ENCODE data around the gene CD82.

The CD82 gene

DNA sequence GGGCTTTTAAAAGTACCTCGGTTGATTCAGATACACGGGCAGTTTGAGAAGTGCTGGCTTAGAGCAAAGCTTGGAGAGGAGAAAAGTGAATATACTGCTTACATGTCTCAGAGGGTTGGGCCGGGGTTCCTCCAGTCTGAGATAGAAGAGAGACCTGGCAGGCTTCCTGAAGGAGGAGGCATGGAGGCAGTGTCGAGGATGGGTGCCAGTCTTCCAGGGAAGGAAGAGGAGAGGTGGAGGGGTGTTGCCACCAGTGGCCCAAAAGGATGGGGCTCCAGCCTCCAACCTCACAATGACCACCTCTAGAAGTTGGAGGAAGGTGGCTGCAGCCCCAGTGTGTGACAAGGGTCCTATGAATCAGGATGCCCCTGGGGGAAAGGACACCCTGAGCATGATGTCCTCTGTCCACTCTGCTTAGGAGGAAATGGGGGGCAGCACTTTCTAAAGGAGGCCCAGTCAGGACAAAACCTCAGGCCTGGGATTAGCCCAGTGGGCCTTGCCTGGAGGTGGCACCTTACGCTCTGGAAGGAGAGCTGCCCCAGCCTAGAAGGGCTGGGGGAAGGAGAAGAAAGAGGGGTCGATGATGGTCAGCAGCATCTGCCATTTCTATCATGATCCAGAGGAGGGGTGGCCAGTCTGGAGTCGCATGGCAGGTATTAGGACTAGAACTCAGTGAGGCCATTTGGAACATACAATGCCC is 65.2 kb downstream of the CD82 start:
- no peak overlapping the region for H3K18ac ChIP-seq (ENCODE audit: low read depth in 1 of 2, low read length in 2 of 2)
- 91% methylated on average over 7 of the region's 7 CpGs for WGBS

DNA sequence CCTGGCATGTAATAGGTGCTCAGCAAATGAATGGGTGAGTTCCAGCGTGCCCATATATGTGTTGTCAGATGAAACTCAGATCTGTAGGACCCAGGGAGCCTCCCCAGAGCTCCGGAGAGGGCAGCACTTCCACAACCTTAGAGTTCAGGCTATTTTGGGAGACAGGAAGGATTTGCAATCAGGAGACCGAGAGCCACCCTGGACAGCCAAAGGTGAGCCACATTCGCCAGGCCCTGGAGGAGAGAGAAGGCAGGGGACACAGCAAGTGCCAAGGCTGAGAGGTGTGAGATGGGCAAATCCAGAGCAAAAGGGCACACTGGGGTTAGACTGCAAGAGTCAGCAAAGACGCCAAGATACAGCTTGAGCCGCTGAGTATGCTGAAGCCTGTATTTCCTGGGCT is 66.4 kb downstream of the CD82 start:
- H3K23ac ChIP-seq (ENCODE audit: low read length in 2 of 2) = no peak overlapping the region
- no peak overlapping the region for H2AFZ ChIP-seq (ENCODE audit: low read depth, low read length)
- no peak overlapping the region for H2BK12ac ChIP-seq (ENCODE audit: low read length in 2 of 2)
- no peak overlapping the region for H3K14ac ChIP-seq (ENCODE audit: low read length in 2 of 2)
- H3K27me3 ChIP-seq (ENCODE audit: control insufficient read depth in 1 of 2, insufficient read depth in 1 of 2, low read length in 2 of 2) = peaks cover 23 to 37% of the 10 kb centered on the region in 2 experiments
- H2AK5ac ChIP-seq (ENCODE audit: low read length, severe bottlenecking) = no peak overlapping the region
- no peak overlapping the region for H3K4ac ChIP-seq (ENCODE audit: low read depth in 1 of 2, low read length in 2 of 2)
- no peak overlapping the region for H3K18ac ChIP-seq (ENCODE audit: low read depth in 1 of 2, low read length in 2 of 2)
- H4K8ac ChIP-seq (ENCODE audit: low read length) = no peak overlapping the region
- no peak overlapping the region for H2BK120ac ChIP-seq (ENCODE audit: low read depth, low read length)
- 92% methylated on average over 6 of the region's 6 CpGs for WGBS
- H3K79me1 ChIP-seq (replicated peaks; ENCODE audit: low read length, poor library complexity, severe bottlenecking) = no peaks in the 10 kb centered on the region
- H3K9ac ChIP-seq (ENCODE audit: low read length) = no peak overlapping the region
- no peak overlapping the region for H4K91ac ChIP-seq (ENCODE audit: low read length)
- H3K27ac ChIP-seq (ENCODE audit: low read length, poor library complexity, severe bottlenecking) = no peak overlapping the region
- peaks cover 19% of the 10 kb centered on the region for H3K4me1 ChIP-seq (ENCODE audit: control insufficient read depth, insufficient read depth, low read depth, low read length)
- H3K4me2 ChIP-seq (ENCODE audit: low read length, poor library complexity, severe bottlenecking) = no peak overlapping the region
- no peak overlapping the region for H2BK15ac ChIP-seq (ENCODE audit: low read depth, poor library complexity, severe bottlenecking)
- no peak for DNase-seq
- H2BK5ac ChIP-seq (ENCODE audit: low read depth, low read length, poor library complexity, severe bottlenecking) = no peak overlapping the region
- no peaks in the 10 kb centered on the region for H3K36me3 ChIP-seq (ENCODE audit: control insufficient read depth in 1 of 2, insufficient read depth in 2 of 2, low read depth in 1 of 2, low read length in 2 of 2)
- no peaks in the 10 kb centered on the region for H3K9me3 ChIP-seq (ENCODE audit: control insufficient read depth, low read length)
- no peak overlapping the region for H3K4me3 ChIP-seq (ENCODE audit: insufficient read depth in 1 of 2, low read depth in 1 of 2, low read length in 2 of 2)

More for the DNA sequence above, 65.2 kb downstream of the CD82 start:
- H3K4me2 ChIP-seq (ENCODE audit: low read length, poor library complexity, severe bottlenecking) = no peak overlapping the region
- no peak overlapping the region for H3K23ac ChIP-seq (ENCODE audit: low read length in 2 of 2)
- H2BK12ac ChIP-seq (ENCODE audit: low read length in 2 of 2) = no peak overlapping the region
- H3K36me3 ChIP-seq (ENCODE audit: control insufficient read depth in 1 of 2, insufficient read depth in 2 of 2, low read depth in 1 of 2, low read length in 2 of 2) = no peaks in the 10 kb centered on the region
- H4K8ac ChIP-seq (ENCODE audit: low read length) = no peak overlapping the region
- peaks cover 19% of the 10 kb centered on the region for H3K4me1 ChIP-seq (ENCODE audit: control insufficient read depth, insufficient read depth, low read depth, low read length)
- no peak overlapping the region for H2BK5ac ChIP-seq (ENCODE audit: low read depth, low read length, poor library complexity, severe bottlenecking)
- H3K4me3 ChIP-seq (ENCODE audit: insufficient read depth in 1 of 2, low read depth in 1 of 2, low read length in 2 of 2) = no peak overlapping the region
- no peak overlapping the region for H3K9ac ChIP-seq (ENCODE audit: low read length)
- no peak overlapping the region for H3K14ac ChIP-seq (ENCODE audit: low read length in 2 of 2)
- H3K4ac ChIP-seq (ENCODE audit: low read depth in 1 of 2, low read length in 2 of 2) = no peak overlapping the region
- H3K9me3 ChIP-seq (ENCODE audit: control insufficient read depth, low read length) = no peaks in the 10 kb centered on the region
- peaks cover 23 to 40% of the 10 kb centered on the region in 2 experiments for H3K27me3 ChIP-seq (ENCODE audit: control insufficient read depth in 1 of 2, insufficient read depth in 1 of 2, low read length in 2 of 2)
- no peak overlapping the region for H2AFZ ChIP-seq (ENCODE audit: low read depth, low read length)
- DNase-seq = no peak
- H2BK15ac ChIP-seq (ENCODE audit: low read depth, poor library complexity, severe bottlenecking) = no peak overlapping the region
- no peak overlapping the region for H3K27ac ChIP-seq (ENCODE audit: low read length, poor library complexity, severe bottlenecking)
- H4K91ac ChIP-seq (ENCODE audit: low read length) = no peak overlapping the region
- no peak overlapping the region for H2AK5ac ChIP-seq (ENCODE audit: low read length, severe bottlenecking)
- H3K79me1 ChIP-seq (replicated peaks; ENCODE audit: low read length, poor library complexity, severe bottlenecking) = no peaks in the 10 kb centered on the region
- H2BK120ac ChIP-seq (ENCODE audit: low read depth, low read length) = no peak overlapping the region

DNA sequence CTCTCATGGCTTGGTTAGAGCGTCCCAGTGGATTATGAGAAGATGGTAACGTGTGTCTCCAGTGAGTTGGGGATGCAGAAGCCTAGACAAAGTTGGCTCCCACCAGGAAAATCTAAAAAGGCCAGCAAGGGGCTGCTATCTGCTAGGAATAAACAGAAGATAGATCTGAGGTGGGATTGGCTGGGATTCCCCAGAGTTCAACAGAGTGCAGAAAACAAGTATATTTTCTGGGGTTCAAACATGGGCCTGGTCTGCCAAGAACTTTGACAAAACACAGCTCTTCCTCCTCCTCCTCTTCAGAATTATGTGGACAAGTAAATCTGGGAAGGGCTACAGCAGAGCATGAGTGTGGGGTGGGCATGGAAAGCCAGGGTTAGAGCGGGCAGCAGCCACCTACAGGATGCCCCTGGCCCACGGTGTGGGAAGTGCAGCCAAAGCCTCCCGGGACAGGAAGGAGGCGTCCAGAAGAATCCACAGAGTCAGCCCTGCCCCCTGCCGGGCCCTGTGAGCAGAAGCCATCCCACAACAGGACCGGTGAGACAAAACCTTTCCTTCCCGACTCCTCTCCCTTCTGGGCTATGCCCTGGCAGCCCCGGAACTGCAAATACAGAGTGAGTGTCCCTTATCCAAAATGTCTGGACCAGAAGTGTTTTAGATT is 67.1 kb downstream of the CD82 start:
- peak; percentile 45 for DNase-seq
- Histone ChIP-seq H3K79me1 (replicated peaks; ENCODE audit: low read length, poor library complexity, severe bottlenecking) (no peaks in the 10 kb centered on the region), H4K91ac (ENCODE audit: low read length) (no peak overlapping the region), H3K4me3 (ENCODE audit: insufficient read depth in 1 of 2, low read depth in 1 of 2, low read length in 2 of 2) (no peak overlapping the region), H2AK5ac (ENCODE audit: low read length, severe bottlenecking) (no peak overlapping the region), H3K14ac (ENCODE audit: low read length in 2 of 2) (no peak overlapping the region), H2BK5ac (ENCODE audit: low read depth, low read length, poor library complexity, severe bottlenecking) (no peak overlapping the region), H2AFZ (ENCODE audit: low read depth, low read length) (no peak overlapping the region), H3K23ac (ENCODE audit: low read length in 2 of 2) (no peak overlapping the region), H3K36me3 (ENCODE audit: control insufficient read depth in 1 of 2, insufficient read depth in 2 of 2, low read depth in 1 of 2, low read length in 2 of 2) (no peaks in the 10 kb centered on the region), H3K4me2 (ENCODE audit: low read length, poor library complexity, severe bottlenecking) (no peak overlapping the region), H2BK120ac (ENCODE audit: low read depth, low read length) (no peak overlapping the region), H3K18ac (ENCODE audit: low read depth in 1 of 2, low read length in 2 of 2) (no peak overlapping the region), H2BK15ac (ENCODE audit: low read depth, poor library complexity, severe bottlenecking) (no peak overlapping the region), H3K9ac (ENCODE audit: low read length) (no peak overlapping the region), H3K9me3 (ENCODE audit: control insufficient read depth, low read length) (no peaks in the 10 kb centered on the region), H3K4me1 (ENCODE audit: control insufficient read depth, insufficient read depth, low read depth, low read length) (peaks cover 19% of the 10 kb centered on the region), H2BK12ac (ENCODE audit: low read length in 2 of 2) (no peak overlapping the region), H4K8ac (ENCODE audit: low read length) (no peak overlapping the region), H3K27me3 (ENCODE audit: control insufficient read depth in 1 of 2, insufficient read depth in 1 of 2, low read length in 2 of 2) (peaks cover 23 to 37% of the 10 kb centered on the region in 2 experiments), H3K27ac (ENCODE audit: low read length, poor library complexity, severe bottlenecking) (no peak overlapping the region), H3K4ac (ENCODE audit: low read depth in 1 of 2, low read length in 2 of 2) (no peak overlapping the region)
- 65% methylated on average over 9 of the region's 10 CpGs for WGBS

DNA sequence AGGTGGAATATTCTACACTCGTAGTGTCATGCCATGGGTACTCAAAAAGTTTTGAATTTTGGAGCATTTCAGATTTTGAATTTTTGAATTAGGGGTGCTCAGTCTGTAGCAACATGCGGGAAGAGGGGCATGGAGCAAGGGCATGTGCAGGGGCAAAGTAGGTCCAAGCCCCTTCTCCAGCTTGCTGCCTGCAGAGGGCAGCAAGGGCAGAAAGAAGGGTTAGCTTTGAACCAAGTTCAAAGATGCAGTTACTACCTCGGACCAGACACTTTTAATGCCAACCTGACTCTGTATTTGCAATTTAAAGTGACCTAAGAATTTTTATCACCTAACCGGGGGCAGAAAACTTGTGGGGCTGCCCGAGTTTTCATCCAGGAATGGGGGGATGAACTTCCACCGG is 68.2 kb downstream of the CD82 start:
- no peak overlapping the region for H2BK12ac ChIP-seq (ENCODE audit: low read length in 2 of 2)
- H3K4me2 ChIP-seq (ENCODE audit: low read length, poor library complexity, severe bottlenecking) = no peak overlapping the region
- peaks cover 15% of the 10 kb centered on the region for H3K4me1 ChIP-seq (ENCODE audit: control insufficient read depth, insufficient read depth, low read depth, low read length)
- no peak overlapping the region for H2BK5ac ChIP-seq (ENCODE audit: low read depth, low read length, poor library complexity, severe bottlenecking)
- H3K9me3 ChIP-seq (ENCODE audit: control insufficient read depth, low read length) = no peaks in the 10 kb centered on the region
- no peak overlapping the region for H2AK5ac ChIP-seq (ENCODE audit: low read length, severe bottlenecking)
- no peak overlapping the region for H4K8ac ChIP-seq (ENCODE audit: low read length)
- no peak overlapping the region for H3K27ac ChIP-seq (ENCODE audit: low read length, poor library complexity, severe bottlenecking)
- no peak overlapping the region for H4K91ac ChIP-seq (ENCODE audit: low read length)
- WGBS = 78% methylated on average over 6 of the region's 6 CpGs
- no peaks in the 10 kb centered on the region for H3K79me1 ChIP-seq (replicated peaks; ENCODE audit: low read length, poor library complexity, severe bottlenecking)
- no peak for DNase-seq
- no peak overlapping the region for H2BK15ac ChIP-seq (ENCODE audit: low read depth, poor library complexity, severe bottlenecking)
- no peaks in the 10 kb centered on the region for H3K36me3 ChIP-seq (ENCODE audit: control insufficient read depth in 1 of 2, insufficient read depth in 2 of 2, low read depth in 1 of 2, low read length in 2 of 2)
- no peak overlapping the region for H3K4ac ChIP-seq (ENCODE audit: low read depth in 1 of 2, low read length in 2 of 2)
- no peak overlapping the region for H3K4me3 ChIP-seq (ENCODE audit: insufficient read depth in 1 of 2, low read depth in 1 of 2, low read length in 2 of 2)
- peaks cover 21 to 31% of the 10 kb centered on the region in 2 experiments for H3K27me3 ChIP-seq (ENCODE audit: control insufficient read depth in 1 of 2, insufficient read depth in 1 of 2, low read length in 2 of 2)
- no peak overlapping the region for H2AFZ ChIP-seq (ENCODE audit: low read depth, low read length)
- no peak overlapping the region for H2BK120ac ChIP-seq (ENCODE audit: low read depth, low read length)
- no peak overlapping the region for H3K14ac ChIP-seq (ENCODE audit: low read length in 2 of 2)
- H3K23ac ChIP-seq (ENCODE audit: low read length in 2 of 2) = no peak overlapping the region
- no peak overlapping the region for H3K9ac ChIP-seq (ENCODE audit: low read length)
- H3K18ac ChIP-seq (ENCODE audit: low read depth in 1 of 2, low read length in 2 of 2) = no peak overlapping the region
